Right renal pelvis (tissue), 4 donors: ENCODE results near the gene KIF7. TPM values are rescaled to one million over a fixed set of nuclear protein-coding genes. Genes with fewer than 3 reads are reported as not detected.
"Not testable (repeated sequence)": the region's sequence is repeated elsewhere in the genome, so short reads cannot be mapped to it uniquely, and the experiment has no call there.

Experiments used
- DNase-seq, 4 donors: peaks; one replicate each; pipeline ENCODE4 v3.0.0-alpha.2; 2013; ENCODE audit warnings: low read depth in 4 of 4, low spot score in 3 of 4, missing footprints in 1 of 4
- polyA plus RNA-seq, 4 donors: library from polyadenylated mRNA; unstranded; fragments of 120-200 nt; gene quantifications; one replicate each; pipeline ENCODE4 v1.2.1, GENCODE V29; 2013; ENCODE audit not compliant: insufficient read length in 4 of 4

KIF7 gene, protein sequence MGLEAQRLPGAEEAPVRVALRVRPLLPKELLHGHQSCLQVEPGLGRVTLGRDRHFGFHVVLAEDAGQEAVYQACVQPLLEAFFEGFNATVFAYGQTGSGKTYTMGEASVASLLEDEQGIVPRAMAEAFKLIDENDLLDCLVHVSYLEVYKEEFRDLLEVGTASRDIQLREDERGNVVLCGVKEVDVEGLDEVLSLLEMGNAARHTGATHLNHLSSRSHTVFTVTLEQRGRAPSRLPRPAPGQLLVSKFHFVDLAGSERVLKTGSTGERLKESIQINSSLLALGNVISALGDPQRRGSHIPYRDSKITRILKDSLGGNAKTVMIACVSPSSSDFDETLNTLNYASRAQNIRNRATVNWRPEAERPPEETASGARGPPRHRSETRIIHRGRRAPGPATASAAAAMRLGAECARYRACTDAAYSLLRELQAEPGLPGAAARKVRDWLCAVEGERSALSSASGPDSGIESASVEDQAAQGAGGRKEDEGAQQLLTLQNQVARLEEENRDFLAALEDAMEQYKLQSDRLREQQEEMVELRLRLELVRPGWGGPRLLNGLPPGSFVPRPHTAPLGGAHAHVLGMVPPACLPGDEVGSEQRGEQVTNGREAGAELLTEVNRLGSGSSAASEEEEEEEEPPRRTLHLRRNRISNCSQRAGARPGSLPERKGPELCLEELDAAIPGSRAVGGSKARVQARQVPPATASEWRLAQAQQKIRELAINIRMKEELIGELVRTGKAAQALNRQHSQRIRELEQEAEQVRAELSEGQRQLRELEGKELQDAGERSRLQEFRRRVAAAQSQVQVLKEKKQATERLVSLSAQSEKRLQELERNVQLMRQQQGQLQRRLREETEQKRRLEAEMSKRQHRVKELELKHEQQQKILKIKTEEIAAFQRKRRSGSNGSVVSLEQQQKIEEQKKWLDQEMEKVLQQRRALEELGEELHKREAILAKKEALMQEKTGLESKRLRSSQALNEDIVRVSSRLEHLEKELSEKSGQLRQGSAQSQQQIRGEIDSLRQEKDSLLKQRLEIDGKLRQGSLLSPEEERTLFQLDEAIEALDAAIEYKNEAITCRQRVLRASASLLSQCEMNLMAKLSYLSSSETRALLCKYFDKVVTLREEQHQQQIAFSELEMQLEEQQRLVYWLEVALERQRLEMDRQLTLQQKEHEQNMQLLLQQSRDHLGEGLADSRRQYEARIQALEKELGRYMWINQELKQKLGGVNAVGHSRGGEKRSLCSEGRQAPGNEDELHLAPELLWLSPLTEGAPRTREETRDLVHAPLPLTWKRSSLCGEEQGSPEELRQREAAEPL (N-terminal part only)
- polyA plus RNA-seq: 10 to 100 TPM in 3 of 4 donors, 1 to 10 TPM in 1; 9.7 to 13.4 (median 10.2) TPM

DNA sequence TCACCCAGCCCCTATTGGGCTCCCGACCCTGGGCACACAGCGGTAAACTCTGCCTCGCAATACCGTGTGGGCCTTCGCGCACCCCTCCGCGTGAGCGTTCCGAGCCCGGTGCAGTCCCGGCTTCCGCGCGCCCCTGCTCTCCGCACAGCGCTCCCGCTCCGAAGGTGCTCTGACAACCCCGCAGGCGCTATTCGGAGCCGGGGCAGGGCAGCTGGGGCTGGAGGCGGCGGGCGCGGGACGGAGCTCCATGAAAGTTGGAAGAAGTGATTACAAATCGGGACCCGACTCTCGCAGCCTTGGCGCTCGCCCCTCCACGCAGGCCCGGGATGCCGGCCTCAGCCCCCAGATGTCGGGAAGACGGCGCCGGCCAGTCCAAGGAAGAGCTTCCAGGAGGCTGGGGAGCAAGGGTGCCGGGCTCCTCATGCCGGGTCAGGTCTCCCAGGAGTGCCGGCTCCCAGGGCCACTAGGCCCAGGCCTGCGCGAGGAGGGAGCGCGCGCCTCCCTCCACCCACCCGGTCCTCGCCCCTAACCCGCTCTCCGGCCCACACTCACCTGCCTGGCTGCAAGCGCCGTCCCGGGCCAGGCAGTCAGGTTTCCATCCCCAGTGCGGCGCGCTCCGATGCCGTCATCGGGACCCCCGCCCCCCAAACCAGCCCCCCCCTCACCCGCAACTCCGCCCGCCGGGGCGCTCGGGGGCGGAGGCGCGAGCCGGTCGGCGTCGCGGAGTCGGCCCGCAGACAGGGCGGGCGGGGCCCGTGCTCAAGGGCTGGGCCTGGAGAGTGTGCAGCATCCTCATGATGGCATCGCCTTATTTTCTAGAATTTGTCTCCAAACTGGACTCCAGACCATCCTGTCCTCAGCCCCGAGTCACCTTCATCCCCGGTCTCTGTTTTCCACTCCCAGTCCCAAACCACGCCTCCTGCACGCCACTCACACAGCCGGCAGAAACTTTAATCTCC is at the start of gene KIF7:
TSS of gene KIF7 (minus strand) at position 621 of the 959 bp plus-strand sequence. CDS start 2,537 bp downstream, outside the sequence.
- DNase-seq: peak in 2 of 4 donors; percentile 44 to 47

DNA sequence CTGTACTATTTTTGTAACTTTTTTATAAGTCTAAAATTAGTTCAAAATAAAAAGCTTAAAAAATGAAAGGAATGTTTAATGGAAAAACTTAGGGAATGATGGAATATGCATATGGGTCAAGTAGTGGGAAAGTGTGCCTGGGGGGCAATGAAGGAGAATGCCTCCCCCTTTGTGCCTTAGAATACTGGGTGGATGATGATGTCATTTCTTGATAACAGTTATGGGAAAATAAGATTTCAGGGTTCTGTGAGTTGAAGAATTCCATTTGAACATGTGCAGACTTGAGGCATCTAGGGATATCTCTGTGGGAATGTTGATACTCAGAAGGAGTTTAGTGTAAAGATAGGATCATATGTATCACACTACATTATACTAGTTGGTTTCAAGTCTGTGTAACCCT is 49.1 kb upstream of the KIF7 start:
- DNase-seq: no peak

DNA sequence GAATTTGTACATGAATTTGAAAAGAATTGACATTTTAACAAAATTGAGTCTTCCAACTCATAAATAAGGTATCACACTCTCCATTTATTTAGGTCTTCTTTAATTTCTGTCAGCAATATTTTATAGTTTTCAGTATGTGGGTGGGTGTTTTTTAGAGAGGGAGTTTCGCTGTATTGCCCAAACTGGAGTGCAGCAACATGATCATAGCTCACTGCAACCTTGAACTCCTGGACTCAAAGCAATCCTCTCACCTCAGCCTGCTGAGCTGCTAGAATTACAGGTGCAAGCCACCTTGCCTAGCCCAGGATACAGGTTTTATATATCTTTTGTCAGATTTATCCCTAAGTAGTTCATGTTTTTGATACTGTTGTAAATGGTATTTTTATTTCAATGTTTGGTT is 39.9 kb upstream of the KIF7 start:
- DNase-seq: no peak

DNA sequence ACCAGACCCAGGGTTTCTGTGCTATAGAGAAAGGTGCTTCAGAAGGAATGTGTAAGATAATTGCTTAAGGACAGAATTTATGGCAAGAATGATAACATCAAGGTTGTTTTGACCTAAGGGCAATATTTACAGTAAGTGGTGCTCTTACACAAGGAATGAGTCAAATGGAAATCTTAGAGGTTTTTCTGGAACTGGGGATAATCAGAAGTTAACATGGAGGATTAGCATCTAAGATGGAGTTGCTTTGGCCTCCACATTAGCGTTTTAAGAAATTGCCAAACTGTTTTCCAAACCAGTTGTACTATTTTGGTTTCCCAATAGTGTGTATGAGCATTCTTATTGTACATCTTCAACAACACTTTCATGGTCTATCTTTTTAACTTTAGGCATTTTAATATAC is 38.4 kb upstream of the KIF7 start:
- DNase-seq: no peak

DNA sequence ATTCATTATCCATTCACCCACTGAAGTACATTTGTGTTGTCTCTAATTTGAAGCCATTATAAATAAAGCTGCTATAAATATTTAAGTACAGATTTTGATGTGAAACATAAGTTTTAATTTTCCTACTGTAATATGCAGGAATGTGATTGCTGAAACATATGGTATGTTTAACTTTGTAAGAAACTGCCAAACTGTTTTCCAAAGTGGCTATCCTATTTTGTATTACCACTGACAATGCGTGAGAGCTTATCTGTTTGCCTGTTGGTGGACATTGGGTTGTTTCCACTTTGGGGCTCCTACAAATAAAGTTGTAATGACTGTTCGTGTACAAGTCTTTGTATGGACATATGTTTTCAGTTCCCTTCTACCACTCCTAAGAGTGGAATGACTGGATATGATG is 37.8 kb upstream of the KIF7 start:
- no peak for DNase-seq

DNA sequence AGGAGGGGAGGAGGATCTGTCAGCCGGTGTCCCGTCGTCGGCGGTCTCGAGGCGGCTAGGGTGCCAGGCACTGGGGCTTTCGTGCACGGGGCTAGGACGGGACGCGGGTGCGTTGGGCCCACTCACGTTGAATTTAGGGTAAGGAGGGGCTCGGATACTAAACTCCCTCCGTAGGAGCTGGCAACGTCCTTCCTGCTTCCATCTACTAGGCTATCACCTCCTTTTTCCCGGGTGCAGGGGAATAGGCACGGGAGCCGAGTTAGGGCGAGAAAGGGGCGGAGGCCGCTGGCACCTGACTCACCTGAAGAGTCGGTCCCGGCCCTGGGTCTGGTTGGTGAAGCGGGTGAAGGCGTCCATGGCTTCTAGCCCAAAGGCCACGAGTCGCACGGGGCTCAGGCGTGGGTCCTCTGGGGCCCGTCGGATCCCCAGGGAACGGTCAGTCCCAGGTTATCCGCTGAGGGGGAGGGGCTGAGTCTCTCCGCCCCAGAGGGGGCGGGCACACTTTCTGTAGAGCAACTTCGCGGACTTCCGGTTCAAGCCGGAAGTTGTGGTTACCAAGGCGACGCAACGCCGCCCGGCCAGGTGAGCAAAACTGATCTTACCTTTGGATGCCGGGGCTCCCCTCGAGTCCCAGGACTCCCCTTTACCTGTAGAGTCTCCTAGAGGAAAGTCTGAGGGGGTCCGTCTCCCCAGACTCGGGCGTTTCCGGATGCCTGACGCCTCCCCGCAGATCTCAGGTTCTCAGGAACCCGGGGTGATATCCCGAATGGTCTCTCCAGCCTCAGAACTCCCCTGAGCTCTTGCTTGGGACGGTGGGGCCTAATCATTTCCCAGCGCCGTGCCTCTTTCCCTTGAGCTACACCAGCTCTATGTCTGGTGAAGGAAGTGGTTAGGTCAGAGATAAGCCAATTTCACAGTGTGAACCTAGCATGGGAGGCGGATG is 35.3 kb upstream of the KIF7 start, which contains the start of the genes PEX11A and WDR93:
TSS of gene PEX11A (minus strand) at position 479 of the 943 bp plus-strand sequence. CDS start at position 357, 122 bp downstream.
TSS of gene WDR93 (plus strand) at position 536 of the 943 bp plus-strand sequence. CDS start 10,936 bp downstream, outside the sequence.
- peak; percentile 70 to 77 (median 76) for DNase-seq

DNA sequence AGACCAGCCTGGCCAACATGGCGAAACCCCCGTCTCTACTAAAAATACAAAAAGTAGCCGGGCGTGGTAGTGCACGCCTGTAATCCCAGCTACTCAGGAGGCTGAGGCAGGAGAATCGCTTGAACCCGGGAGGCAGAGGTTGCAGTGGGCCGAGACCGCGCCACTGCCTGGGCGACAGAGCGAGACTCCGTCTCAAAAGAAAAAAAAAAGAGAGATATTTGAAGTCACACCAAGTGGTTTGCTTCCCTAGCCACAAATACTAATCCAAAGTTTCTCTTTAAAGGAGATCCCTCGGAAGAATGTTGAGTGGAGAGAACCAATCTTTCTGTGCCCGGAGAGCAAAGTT is 34.6 kb upstream of the KIF7 start:
- not testable (repeated sequence) for DNase-seq

DNA sequence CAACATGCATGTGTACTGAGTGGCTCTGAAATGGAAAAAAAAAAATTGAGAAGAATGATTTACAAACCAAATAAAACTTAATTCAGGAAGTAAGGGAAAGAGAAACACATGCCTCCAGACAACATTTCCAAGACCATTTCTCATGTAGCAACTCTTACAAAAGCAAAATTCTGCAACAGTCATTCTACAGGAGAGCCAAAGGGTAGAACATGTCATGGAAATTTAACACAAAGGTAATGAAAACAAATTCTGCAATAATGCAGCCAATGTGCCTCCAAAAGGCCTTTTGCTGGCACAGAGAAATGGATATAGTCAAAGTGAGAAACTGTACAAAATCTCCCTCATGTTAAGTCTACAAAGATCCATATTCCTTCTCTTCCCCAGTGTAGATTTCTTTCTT is 31.3 kb upstream of the KIF7 start:
- DNase-seq: no peak

DNA sequence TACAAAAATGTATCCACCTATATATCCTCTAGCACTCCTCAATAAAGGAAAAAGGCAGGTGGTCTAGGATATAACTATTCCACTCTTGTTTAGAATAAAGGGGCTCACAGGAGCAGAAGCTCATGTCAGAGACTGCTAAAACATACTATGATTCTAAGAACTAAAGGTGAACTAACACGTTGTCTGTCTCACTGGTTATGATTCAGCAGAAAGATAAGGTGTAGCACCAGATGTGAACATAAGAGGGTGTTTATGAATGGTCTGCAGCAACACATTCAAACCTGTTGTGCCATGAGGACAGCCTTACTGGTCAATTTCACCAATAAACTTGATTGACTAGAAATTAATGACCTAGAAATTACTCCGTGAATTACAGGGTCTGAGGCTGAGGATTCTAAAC is 30.7 kb upstream of the KIF7 start:
- DNase-seq: no peak

DNA sequence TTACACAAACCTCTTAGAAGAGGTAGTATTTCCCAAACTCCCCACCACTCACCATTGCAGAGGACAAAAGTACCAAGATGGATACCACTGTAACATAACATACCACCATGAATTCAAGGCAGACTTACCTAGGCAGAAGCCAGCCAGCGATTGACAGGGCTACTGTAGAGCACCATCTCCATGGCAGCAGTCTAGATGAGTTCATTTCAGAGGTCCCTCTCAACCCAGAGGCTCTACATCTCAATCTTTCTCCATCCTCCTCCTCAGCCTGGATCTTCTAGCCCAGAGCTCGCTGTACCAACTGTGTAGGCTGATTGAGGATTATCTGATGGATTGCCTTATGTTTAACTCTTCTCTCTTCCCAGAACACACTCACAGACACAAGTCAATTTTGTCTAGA is 25.9 kb upstream of the KIF7 start:
- no peak for DNase-seq

DNA sequence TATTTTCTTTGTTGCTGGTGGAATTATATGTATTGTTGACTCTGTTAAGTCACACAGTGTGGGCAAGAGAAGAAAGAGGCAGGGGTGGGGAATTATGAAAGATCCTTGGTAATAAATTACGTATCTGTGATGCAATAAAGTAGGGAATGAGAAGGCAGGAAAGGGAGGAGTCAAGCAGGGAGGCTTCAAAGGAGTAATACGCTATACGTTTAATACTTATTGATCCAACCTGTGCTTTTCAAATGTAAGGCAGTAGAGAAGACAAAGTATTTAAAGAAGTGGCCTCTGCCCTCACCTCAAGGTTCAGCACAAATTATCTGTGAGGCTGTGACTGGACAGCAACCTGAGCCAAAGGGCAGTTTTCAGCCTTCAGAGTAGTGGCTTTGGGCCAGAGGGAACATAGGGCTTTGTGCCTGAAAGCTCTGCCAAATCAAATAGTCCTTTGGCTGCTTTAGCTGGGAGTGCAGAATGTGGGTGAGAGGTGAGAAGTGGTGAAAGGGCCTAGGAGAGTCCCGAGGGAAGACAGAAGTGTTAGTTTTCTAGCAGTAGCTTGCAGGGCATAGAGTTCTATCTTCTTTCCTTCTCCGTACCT is 25.1 kb upstream of the KIF7 start:
- DNase-seq: no peak

DNA sequence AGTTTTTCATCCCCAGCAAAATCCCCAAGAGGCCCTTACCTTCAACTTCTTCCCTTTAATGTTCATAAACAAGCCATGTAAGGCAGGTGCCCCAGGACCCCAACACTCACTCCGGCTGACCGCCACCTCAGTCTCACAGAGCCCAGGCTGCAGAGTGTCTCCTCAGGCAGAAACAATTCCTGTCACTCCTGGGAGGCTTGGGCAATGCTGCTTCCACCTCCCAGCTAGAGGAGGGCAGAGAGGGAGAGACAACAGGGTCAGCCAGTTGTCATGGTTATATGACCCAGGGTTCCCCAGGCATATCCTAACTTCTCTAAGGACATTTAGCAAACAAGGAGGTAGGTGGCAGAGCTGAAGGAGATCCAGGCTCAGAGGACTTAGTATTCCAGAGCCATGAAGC is 23.9 kb upstream of the KIF7 start, which contains the start of gene PLIN1:
TSS of gene PLIN1 (minus strand) at position 156 of the 400 bp plus-strand sequence. CDS start 1,878 bp downstream, outside the sequence.
- no peak for DNase-seq

DNA sequence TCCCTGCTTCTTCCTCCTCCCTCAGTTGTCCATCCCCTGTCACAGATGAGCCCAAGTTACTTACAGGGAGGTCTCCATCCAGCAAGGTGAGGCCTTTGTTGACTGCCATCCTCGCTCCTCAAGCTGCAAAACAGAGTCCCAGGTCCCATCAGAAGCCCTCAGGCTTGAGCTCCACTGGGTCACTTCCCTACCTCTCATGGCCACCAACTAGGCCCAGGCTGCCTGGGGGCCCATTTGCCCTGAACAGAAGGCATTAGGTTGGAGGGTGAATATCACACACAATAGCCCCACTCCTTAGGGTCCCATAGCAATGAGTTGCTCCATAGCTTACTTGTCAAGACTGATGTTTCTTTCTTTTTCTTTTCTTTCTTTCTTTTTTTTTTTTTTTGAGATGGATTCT is 22.1 kb upstream of the KIF7 start:
- DNase-seq: no peak

DNA sequence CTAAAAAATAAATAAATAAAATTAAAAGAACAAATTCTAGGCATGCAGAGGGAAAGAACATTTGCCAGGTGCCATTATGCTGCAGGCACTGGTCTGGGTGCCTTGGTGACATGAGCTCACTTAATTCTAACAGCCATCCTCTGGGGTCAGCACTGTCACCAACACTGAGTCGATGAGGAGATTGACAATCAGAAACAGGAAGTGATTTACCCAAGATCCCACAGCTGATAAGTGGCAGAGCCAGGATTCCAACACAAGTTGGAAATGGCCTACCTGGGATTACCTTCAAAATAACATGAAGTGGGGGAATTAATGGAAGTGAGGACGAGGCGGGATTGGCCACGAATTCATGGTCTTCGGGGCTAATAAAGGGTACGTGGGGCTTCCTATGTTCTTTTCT is 20.3 kb upstream of the KIF7 start:
- no peak for DNase-seq

DNA sequence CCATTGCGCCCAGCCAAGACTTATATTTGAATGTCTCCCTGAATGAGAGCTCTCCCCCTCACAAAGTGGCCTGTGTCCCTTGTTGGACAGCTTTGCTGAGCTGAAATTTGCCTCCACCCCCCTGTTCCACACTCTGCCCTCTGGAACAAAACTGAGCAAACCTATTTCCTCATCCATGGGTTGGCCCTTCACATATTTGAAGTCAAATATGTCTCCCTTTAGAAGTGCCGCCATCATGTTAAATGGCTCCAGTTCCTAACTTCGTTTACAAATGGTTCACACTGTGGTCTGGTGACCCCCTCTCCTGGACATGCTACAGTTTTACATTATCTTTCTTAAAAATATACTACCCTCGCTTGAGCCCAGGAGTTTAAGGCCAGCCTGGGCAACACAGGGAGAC is 19.3 kb upstream of the KIF7 start:
- DNase-seq: no peak

DNA sequence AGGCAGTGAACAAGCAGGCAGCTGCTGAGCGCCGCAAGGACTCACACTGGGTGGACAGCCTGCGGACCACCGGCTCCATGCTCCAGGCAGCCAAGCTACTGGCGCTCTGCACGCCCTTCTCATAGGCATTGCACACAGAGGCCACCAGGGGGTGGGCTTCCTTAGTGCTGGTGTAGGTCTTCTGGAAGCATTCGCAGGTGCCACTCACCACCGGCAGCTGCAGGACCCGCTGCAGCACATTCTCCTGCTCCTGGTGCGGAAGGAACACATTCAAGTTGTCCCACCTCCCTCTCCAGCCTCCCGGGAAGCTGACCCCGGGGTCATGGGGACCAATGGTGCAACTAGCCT is 17.9 kb upstream of the KIF7 start:
- no peak for DNase-seq

DNA sequence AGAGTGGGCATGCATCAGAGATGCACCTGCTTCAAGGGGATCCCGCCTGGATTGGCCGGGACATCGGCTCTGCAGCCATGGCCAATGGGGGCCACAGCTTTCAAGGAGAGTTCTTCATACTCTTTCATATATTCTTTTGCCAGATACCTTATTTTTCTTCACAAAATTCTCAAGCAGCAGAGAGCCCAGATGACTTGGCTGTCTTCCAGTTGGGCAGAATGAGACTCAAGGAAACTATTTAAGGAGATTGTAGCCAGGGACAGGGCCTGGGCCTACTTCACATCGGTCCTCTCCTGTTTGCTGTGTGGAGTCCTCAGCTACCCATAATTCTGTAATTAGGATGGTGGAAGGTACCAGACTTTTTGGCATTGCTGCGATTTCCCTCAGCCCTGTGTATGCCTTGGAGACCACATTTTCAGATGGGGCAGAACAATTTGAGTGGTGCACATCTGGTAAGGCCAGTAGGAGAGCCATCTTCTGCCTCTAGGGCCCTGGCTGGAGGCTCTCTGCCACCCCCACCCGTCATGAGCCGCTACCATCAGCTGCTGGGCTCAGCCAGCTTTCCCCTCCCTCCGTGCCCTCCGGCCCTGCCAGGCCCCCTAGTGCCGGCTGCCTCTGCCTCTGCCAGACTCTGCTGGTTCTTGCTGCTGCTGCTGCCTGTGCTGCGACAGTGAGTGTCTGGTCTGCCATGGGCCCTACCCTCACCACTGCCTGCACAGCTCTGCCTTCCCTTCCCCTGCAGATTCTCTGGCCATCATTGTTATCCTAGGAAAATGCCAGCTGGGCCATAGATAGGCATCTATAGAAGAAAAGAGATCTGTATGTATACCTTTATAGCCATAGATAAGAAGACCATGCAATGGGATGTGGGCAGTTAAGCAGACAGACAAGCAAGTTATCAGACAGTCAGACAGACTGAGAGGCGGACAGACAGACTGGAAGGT is 17.2 kb upstream of the KIF7 start:
- DNase-seq: no peak
